ENCODE data around the gene AAR2. TPM values are rescaled to one million over a fixed set of nuclear protein-coding genes. Genes with fewer than 3 reads are reported as not detected.

Gene AAR2
- total and polyA plus RNA-seq, 2 donors: 18.2 to 46.2 TPM

DNA sequence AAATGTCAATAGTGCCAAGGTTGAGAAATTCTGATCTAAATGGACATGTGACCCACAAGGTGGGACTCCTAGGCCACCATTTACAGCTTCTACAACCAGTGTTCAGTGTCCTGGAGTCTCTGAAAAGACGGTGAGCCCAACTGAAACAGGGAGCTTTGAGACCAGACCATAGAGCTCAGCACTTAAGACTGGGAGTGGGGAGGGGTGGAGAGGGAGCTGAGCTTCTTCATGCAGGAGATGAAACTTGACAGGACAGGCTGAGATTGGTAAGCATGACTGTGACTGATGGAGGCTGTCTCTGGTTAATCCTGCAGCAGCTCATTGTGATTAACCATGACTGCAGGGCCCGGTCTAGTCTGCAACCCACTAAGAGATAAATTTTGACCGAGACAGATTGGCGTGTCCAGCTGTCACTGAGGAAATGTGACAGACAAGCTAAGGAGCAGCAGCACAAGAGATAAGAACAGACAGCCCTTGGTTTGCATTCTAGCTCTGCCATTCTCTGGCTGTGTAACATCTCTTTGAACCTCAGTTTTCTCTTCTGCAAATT, 1.4 kb upstream of the AAR2 start:
- no peaks in the 10 kb centered on the region for H3K36me3 ChIP-seq (ENCODE audit: insufficient read depth)
- no peaks in the 10 kb centered on the region for H3K4me1 ChIP-seq (ENCODE audit: insufficient read depth)
- no peak overlapping the region for H3K27ac ChIP-seq (ENCODE audit: low read depth)
- no peak for DNase-seq (ENCODE audit: extremely low spot score)
- WGBS: 81% methylated on average over 4 of the region's 4 CpGs
- H3K4me3 ChIP-seq (ENCODE audit: low read depth, low read length): no peak overlapping the region

DNA sequence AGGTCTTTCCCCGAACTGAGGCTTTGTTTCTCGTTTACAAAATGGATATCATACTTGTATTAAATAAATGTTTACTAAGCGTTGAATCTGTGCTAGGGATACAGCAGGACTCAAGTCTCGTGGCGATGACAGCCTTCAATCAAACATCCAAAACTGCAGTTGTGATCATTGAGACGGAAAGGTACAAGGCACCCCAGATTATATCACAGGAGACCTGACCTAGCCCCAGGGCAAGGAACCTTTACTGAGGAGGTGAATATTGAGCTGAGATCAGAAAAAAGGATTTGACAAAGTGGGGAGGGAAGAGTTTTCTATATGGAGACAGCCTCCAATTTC, 476 bp downstream of the AAR2 start:
- peak overlapping the region; percentile 27 for H3K27ac ChIP-seq (ENCODE audit: low read depth)
- DNase-seq (ENCODE audit: extremely low spot score): no peak
- WGBS: under 1% methylated on average over 6 of the region's 6 CpGs
- H3K4me1 ChIP-seq (ENCODE audit: insufficient read depth): no peaks in the 10 kb centered on the region
- peak overlapping the region; percentile 89 for H3K4me3 ChIP-seq (ENCODE audit: low read depth, low read length)
- peaks cover 3% of the 10 kb centered on the region for H3K36me3 ChIP-seq (ENCODE audit: insufficient read depth)

DNA sequence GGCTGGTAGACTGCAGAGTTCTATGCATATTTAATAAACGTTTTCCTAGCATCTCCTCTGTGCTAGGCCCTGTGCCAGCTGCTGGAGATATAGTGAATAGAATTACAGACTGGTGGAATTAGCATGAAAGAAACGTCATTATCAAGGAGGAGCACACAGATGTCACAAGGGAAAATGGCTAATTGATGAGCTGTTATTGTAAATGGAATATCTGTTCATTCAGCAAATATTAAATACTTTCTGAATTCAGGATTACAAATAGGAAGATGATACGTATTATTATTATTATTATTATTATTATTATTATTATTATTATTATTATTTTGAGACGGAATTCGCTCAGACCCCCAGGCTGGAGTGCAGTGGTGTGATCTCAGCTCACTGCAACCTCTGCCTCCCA, 1.2 kb downstream of the AAR2 start:
- Histone ChIP-seq H3K36me3 (ENCODE audit: insufficient read depth) (peaks cover 3% of the 10 kb centered on the region), H3K4me3 (ENCODE audit: low read depth, low read length) (peak overlapping the region; percentile 89), H3K4me1 (ENCODE audit: insufficient read depth) (no peaks in the 10 kb centered on the region), H3K27ac (ENCODE audit: low read depth) (no peak overlapping the region)
- WGBS: 59% methylated on average over 5 of the region's 5 CpGs
- DNase-seq (ENCODE audit: extremely low spot score): no peak

DNA sequence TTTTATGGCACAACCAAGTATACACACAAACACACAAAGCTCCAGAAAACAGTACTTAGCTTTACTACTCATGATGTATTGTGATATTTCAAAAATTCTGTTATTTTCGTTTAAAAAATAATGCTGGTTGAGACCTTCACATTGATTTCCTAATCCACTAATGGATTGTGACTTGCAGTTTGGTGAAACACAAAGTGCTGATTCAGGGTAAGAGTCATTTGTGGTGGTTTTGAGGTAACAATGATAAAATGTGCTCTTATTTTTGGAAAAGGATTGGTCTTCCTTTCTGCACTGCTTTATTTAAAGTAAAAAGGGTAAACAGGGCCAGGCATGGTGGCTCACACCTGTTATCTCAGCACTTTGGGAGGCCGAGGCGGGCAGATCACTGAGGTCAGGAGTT, 1.9 kb downstream of the AAR2 start:
- H3K27ac ChIP-seq (ENCODE audit: low read depth): no peak overlapping the region
- no peaks in the 10 kb centered on the region for H3K4me1 ChIP-seq (ENCODE audit: insufficient read depth)
- DNase-seq (ENCODE audit: extremely low spot score): no peak
- H3K4me3 ChIP-seq (ENCODE audit: low read depth, low read length): no peak overlapping the region
- H3K36me3 ChIP-seq (ENCODE audit: insufficient read depth): peaks cover 3% of the 10 kb centered on the region
- 91% methylated on average over 3 of the region's 3 CpGs for WGBS

DNA sequence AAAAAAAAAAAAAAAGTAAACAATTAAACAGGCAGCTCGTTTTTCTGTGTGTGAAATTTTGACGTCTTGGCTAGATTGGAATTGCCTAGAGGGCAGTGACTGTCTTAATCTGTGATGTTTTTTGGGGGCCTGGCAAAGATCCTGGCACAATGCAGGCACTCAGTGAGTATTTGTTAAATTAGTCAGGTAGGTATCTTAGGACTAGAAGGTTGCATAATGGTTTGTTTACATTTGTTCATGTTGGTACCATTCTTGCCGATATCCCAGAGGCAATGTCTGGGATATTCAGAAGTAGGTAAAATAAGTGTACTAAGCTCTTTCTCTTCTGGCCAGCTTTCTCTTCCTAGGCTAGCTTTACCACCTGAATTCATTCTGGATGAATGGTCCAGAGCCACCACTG, 2.5 kb downstream of the AAR2 start:
- H3K4me3 ChIP-seq (ENCODE audit: low read depth, low read length): no peak overlapping the region
- no peaks in the 10 kb centered on the region for H3K4me1 ChIP-seq (ENCODE audit: insufficient read depth)
- peaks cover 3% of the 10 kb centered on the region for H3K36me3 ChIP-seq (ENCODE audit: insufficient read depth)
- H3K27ac ChIP-seq (ENCODE audit: low read depth): no peak overlapping the region
- DNase-seq (ENCODE audit: extremely low spot score): no peak
- 69% methylated on average over 3 of the region's 3 CpGs for WGBS

DNA sequence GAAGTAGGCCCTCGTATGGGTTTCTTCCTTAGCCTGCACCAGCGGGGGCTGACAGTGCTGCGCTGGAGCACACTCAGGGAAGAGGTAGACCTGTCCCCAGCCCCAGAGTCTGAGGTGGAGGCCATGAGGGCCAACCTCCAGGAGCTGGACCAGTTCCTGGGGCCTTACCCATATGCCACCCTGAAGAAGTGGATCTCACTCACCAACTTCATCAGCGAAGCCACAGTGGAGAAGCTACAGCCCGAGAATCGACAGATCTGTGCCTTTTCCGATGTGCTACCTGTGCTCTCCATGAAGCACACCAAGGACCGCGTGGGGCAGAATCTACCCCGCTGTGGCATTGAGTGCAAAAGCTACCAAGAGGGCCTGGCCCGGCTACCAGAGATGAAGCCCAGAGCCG, 3.8 kb downstream of the AAR2 start:
- Histone ChIP-seq H3K4me3 (ENCODE audit: low read depth, low read length) (no peak overlapping the region), H3K27ac (ENCODE audit: low read depth) (no peak overlapping the region), H3K4me1 (ENCODE audit: insufficient read depth) (no peaks in the 10 kb centered on the region), H3K36me3 (ENCODE audit: insufficient read depth) (peaks cover 3% of the 10 kb centered on the region)
- 94% methylated on average over 12 of the region's 12 CpGs for WGBS
- DNase-seq (ENCODE audit: extremely low spot score): no peak

DNA sequence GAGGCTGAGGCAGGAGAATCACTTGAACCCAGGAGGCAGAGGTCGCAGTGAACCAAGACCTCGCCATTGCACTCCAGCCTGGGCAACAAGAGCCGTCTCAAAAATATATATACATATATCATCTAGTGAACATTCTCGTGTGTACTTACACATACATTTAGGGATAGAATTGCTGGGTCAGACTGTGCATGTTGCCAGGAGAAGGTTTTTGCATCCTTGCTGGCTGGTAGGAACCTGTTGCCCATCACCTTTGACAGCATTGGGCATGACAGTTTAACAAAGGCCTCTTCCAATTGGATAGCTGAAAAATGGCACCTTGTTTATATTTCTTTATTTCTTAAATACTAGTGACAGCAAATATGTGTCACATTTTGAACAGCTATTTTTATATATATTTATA, 5.4 kb downstream of the AAR2 start:
- Histone ChIP-seq H3K4me1 (ENCODE audit: insufficient read depth) (no peaks in the 10 kb centered on the region), H3K4me3 (ENCODE audit: low read depth, low read length) (no peak overlapping the region), H3K36me3 (ENCODE audit: insufficient read depth) (peaks cover 3% of the 10 kb centered on the region), H3K27ac (ENCODE audit: low read depth) (no peak overlapping the region)
- no peak for DNase-seq (ENCODE audit: extremely low spot score)
- 90% methylated on average over 4 of the region's 4 CpGs for WGBS

DNA sequence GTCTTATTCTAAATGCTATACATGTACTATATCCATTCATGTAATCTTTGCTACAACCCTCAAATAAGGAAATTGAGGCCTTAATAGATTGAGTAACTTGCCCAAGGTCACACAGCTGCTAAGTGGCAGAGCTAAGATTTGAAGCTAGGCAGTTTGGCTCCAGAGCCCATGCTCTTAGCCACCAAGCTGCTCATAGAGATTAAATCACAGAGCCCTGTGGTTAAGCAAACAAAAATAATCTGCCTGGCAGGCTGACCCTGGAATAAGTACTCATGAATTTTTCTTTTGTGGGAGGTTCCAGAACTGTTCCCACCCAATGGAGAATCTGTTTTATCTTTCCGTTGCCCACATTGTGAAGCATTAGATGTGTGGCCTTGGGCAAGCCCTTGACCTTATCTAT, 7.4 kb downstream of the AAR2 start:
- no peak overlapping the region for H3K27ac ChIP-seq (ENCODE audit: low read depth)
- 88% methylated on average over 1 of the region's 1 CpG for WGBS
- H3K4me3 ChIP-seq (ENCODE audit: low read depth, low read length): no peak overlapping the region
- DNase-seq (ENCODE audit: extremely low spot score): no peak
- peaks cover 7% of the 10 kb centered on the region for H3K36me3 ChIP-seq (ENCODE audit: insufficient read depth)
- H3K4me1 ChIP-seq (ENCODE audit: insufficient read depth): no peaks in the 10 kb centered on the region

DNA sequence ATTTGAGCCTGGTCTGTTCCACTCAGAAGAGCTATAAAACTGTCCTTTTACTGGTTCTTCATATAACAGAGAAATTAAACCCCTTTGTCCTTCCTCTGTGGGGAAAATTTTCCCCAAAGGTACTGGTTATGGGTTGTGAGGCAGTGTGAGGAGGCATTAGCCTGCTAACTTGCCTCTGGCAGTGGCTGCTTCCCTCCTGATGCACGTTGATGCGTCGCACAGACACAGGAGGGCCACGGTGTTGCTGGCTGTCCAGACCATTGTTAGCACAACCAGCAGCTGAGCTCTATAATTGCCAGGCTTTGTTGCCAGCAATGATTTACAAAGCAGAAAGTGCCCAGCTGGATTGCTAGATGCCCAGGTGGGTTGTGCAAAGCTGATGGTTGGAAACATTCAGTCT, 10.1 kb downstream of the AAR2 start:
- Histone ChIP-seq H3K4me1 (ENCODE audit: insufficient read depth) (no peaks in the 10 kb centered on the region), H3K36me3 (ENCODE audit: insufficient read depth) (peaks cover 4% of the 10 kb centered on the region), H3K4me3 (ENCODE audit: low read depth, low read length) (no peak overlapping the region), H3K27ac (ENCODE audit: low read depth) (no peak overlapping the region)
- WGBS: 89% methylated on average over 4 of the region's 4 CpGs
- DNase-seq (ENCODE audit: extremely low spot score): no peak

DNA sequence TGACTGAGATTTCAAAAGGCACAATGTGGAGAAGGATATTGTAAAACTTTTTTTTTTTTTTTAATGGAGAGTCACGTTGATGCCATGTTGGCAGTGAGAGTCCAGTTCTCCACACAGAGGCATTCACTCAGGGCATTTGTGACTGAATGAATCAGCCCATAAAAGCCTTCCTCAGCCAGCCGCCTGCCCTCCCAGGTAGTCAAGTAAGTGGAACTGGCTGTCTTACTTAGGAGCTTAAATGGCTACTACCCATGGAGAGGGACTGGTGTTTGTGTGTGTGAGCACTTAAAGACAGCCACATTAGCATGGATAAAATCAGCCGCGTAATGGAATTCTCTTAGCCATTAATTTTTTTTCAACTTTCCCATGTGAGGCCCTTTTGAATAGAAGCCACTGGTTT, 12.6 kb downstream of the AAR2 start:
- peaks cover 4% of the 10 kb centered on the region for H3K36me3 ChIP-seq (ENCODE audit: insufficient read depth)
- H3K27ac ChIP-seq (ENCODE audit: low read depth): no peak overlapping the region
- WGBS: 70% methylated on average over 4 of the region's 4 CpGs
- DNase-seq (ENCODE audit: extremely low spot score): no peak
- H3K4me3 ChIP-seq (ENCODE audit: low read depth, low read length): no peak overlapping the region
- no peaks in the 10 kb centered on the region for H3K4me1 ChIP-seq (ENCODE audit: insufficient read depth)

DNA sequence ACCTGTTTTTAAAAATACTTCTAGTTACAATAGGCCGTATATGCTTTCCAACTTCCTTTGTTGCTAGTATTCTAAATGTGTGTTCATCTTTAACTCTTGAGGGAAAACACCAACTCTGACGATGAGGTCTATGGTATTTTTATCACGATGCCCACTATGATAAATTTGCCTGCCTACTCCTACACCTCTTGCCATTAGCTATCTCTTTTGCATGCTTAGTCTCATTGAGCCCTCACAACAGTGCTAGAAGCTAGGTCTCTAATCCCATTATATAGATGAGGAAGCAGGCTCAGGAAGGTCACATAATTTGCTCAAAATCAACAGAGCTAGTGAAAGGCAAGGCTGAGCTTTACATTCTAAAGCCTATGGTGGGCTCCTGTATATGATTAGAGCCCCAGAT, 13.2 kb downstream of the AAR2 start:
- DNase-seq (ENCODE audit: extremely low spot score): no peak
- H3K36me3 ChIP-seq (ENCODE audit: insufficient read depth): peaks cover 4% of the 10 kb centered on the region
- no peaks in the 10 kb centered on the region for H3K4me1 ChIP-seq (ENCODE audit: insufficient read depth)
- 82% methylated on average over 3 of the region's 3 CpGs for WGBS
- H3K27ac ChIP-seq (ENCODE audit: low read depth): no peak overlapping the region
- no peak overlapping the region for H3K4me3 ChIP-seq (ENCODE audit: low read depth, low read length)

DNA sequence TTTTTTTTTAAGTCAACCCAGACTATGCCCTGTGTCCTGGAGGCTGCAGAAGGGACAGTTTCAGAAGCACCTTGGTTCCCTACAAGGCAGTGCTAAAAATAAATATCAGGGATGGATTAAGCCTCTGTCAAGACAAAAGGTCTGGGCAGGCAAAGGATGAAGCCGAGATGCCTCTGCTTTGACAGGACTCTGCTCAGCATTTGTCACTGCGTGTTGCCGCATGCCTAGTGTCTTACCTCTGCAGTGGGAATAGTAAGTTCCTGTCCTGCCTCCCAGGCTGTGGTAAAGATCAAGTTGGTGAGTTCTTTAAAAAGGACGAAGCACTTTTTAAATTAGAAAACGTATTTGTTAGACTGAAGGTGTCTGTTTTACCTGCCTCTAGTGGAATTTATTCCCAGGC, 15.1 kb downstream of the AAR2 start:
- H3K27ac ChIP-seq (ENCODE audit: low read depth): no peak overlapping the region
- DNase-seq (ENCODE audit: extremely low spot score): no peak
- 83% methylated on average over 5 of the region's 5 CpGs for WGBS
- no peak overlapping the region for H3K4me3 ChIP-seq (ENCODE audit: low read depth, low read length)
- peaks cover 4% of the 10 kb centered on the region for H3K36me3 ChIP-seq (ENCODE audit: insufficient read depth)
- no peaks in the 10 kb centered on the region for H3K4me1 ChIP-seq (ENCODE audit: insufficient read depth)

DNA sequence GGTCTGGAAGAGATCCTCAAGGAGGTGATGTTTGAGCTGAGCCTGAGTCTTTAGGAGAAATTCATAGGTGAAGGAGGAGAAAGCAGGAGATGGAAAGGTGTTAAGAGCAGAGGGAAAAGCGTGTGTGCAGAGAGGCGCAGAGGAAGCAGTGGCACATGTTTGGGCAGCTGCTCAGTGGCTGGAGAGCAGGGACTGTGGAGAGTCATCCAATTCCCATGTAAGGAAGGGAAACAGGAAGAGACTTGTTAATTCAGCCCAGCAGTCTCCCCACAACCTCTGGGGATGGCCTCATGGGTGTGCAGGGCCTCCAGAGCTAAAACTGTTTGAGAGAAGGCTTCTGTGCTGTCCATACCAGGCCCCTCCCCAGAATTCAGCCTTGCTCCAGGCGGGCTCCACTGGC, 16.2 kb downstream of the AAR2 start:
- H3K36me3 ChIP-seq (ENCODE audit: insufficient read depth): no peaks in the 10 kb centered on the region
- no peak overlapping the region for H3K27ac ChIP-seq (ENCODE audit: low read depth)
- no peak for DNase-seq (ENCODE audit: extremely low spot score)
- 95% methylated on average over 3 of the region's 3 CpGs for WGBS
- H3K4me1 ChIP-seq (ENCODE audit: insufficient read depth): no peaks in the 10 kb centered on the region
- H3K4me3 ChIP-seq (ENCODE audit: low read depth, low read length): no peak overlapping the region

DNA sequence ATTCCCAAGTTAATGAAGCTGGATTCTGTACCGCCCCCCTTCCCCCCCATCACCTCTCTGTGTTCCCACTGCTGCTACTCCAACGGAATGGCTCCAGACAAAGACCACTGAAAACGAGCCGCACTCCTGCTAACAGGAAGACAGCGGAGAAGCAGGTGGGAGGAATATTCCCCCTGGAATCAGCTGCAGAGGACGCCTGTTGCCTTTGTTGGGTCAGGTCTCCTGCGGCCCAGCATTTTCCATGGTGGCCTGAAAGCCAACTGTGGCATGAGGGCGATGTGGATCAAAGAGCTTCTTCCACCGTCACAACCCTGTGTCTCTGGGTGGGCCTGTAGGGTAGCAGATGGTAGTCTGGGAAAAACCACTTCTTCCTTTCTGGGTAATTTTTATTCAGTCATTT, 16.8 kb downstream of the AAR2 start:
- Histone ChIP-seq H3K27ac (ENCODE audit: low read depth) (no peak overlapping the region), H3K4me3 (ENCODE audit: low read depth, low read length) (no peak overlapping the region), H3K36me3 (ENCODE audit: insufficient read depth) (no peaks in the 10 kb centered on the region), H3K4me1 (ENCODE audit: insufficient read depth) (no peaks in the 10 kb centered on the region)
- no peak for DNase-seq (ENCODE audit: extremely low spot score)
- 92% methylated on average over 9 of the region's 9 CpGs for WGBS

DNA sequence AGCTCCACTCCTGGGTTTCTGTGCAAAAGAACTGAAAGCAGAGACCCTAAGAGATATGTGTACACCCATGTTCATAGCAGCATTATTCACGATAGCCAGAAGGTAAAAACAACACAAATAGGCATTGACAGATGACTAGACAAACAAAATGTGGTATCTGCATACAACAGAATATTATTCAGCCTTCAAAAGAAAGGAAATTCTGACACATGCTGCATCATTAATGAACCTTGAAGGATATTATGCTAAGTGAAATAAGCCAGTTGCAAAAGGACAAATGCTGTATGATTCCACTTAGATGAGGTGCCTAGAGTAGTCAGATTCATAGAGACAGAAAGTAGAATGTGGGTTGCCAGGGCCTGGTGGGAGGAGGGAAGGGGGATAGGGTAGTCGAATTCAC, 17.8 kb downstream of the AAR2 start:
- Histone ChIP-seq H3K36me3 (ENCODE audit: insufficient read depth) (no peaks in the 10 kb centered on the region), H3K4me3 (ENCODE audit: low read depth, low read length) (no peak overlapping the region), H3K27ac (ENCODE audit: low read depth) (no peak overlapping the region), H3K4me1 (ENCODE audit: insufficient read depth) (no peaks in the 10 kb centered on the region)
- WGBS: 81% methylated on average over 2 of the region's 2 CpGs
- DNase-seq (ENCODE audit: extremely low spot score): no peak
